GM12892 (cell line): Measurements from ENCODE around the gene ARHGAP26.

ENCODE experiments used
- POLR2A ChIP-seq: IDR thresholded peaks from 2 replicates; pipeline ENCODE4 v1.6.1; 2011; ENCODE audit warnings: low read depth, low read length, control low read depth
- POLR2AphosphoS5 ChIP-seq: IDR thresholded peaks from 2 replicates; pipeline ENCODE4 v1.6.1; 2011; ENCODE audit warnings: low read depth, low read length, control low read depth
- TAF1 ChIP-seq: IDR thresholded peaks from 2 replicates; pipeline ENCODE4 v1.6.1; 2011; ENCODE audit warnings: low read depth, mild to moderate bottlenecking, control low read depth, low read length, borderline replicate concordance

DNA sequence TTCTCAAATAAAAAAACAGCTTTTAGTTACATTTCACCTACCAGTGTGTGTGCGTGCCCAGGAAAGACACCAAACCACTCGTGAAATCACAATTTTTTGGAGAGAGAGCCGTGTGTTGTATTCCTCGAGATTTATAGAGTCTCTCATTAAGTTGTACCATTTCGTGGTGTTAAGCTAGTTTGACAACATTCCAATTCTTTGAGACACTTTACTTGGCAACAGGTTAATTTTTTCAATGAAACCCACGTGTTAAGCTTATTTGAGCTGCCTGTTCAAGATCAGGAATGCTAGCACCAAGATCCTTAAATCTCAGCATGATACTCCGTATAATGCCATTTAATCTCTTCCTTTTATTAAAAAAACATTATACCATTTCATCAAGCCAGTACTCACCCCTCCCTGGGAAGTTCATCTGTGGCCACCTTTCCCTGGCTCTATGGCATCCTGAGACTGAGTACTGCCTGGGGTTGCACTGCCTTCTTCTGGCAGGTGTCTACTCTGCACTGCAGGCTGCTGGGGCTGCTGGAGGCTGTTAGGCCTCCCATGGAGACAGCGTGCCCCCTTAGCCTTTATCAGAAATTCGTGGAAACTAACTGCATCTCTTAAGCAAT is 143.7 kb downstream of the ARHGAP26 start:
- TF ChIP-seq TAF1 (no peak), POLR2A (no peak), POLR2AphosphoS5 (no peak)
